HG02943 (cell line): Measurements from ENCODE around the gene IQCK.
"Not testable (repeated sequence)": the region's sequence is repeated elsewhere in the genome, so short reads cannot be mapped to it uniquely, and the experiment has no call there.

Source experiments
- ATAC-seq: cut with Tn5 transposase; IDR thresholded peaks from one replicate; pipeline ENCODE4 v1.9.1; 2021; ENCODE audit warnings: mild to moderate bottlenecking, low read depth, moderate library complexity; ENCODE audit not compliant: unreplicated experiment

The IQCK gene

DNA sequence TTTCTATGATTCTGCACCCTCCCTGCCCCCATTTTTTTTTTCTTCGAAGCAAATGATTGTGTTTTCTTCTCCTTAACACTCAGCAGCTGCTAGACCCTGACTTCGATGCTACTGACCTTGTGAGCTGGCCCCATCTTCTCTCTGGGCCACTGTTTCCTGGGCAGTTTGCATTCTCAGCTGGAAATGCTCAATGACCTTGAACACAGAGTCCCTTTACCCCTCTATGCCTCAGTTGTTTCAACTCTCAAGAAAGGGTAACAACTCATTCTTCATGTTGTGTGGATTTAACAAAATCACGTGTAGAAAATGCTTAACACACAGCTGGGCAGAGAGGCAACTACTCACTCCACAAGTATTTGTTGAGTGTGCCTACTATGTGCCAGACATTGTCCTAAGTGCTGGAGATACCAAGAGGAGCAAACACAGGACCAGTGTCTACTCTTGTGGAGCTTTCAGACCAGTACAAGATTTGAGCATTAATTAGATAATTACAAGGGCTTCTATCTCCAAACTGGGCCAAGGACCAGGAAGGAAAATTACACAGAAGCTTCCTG is 66.2 kb downstream of the IQCK start:
- no peak for ATAC-seq

DNA sequence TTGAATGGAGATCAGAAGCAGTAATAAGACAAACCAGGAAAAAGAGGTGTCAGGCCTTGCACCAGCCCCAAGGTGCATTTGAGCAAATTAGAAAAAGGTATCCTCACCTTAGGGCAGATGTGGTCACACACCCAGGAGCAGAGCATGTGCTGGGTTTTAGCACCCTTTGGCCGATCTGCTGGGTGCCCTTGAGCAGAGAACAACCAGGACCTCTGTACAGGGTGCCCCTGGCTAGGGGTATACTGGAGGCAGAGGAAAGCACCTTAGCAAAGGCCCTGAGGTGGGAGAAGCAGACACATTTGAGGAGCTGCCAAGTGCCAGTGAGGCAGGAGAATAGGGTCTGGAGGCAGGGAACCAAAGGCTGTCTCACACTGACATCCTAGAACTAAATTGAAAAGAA is 67.0 kb downstream of the IQCK start:
- ATAC-seq, result no peak

DNA sequence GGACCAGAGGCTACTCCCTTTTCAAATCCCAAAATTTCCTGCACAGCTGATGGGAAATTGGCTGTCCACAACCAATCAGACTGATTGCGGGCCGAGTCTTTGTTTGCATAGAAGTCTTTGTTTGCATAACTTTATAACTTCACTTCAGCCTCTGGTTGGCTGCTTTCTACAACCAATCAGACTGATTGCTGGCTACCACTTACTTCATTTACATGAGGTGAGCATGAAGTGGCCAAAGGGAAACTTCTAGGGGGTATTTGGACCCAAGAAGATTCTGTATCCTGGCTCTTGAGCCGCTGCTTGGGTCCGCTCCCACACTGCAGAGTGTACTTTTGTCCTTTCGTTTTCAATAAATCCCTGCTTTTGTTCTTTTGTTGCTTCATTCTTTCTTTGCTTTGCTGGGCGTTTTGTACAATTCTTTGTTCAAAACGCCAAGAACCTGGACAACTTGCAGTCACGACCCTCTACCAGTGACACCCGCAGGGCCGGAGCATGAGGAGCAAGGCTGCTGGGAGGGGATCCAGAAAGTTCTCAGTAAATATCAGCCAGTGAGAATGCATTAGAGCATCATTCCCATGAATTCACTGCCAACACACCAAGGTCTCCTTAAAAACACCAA is 67.5 kb downstream of the IQCK start:
- ATAC-seq, result no peak

- not testable (repeated sequence) for ATAC-seq
Measured at GRCh38 chr16:19801369-19801768, 83.3 kb downstream of the IQCK start.

- not testable (repeated sequence) for ATAC-seq
Measured at GRCh38 chr16:19801824-19802223, 83.8 kb downstream of the IQCK start.

DNA sequence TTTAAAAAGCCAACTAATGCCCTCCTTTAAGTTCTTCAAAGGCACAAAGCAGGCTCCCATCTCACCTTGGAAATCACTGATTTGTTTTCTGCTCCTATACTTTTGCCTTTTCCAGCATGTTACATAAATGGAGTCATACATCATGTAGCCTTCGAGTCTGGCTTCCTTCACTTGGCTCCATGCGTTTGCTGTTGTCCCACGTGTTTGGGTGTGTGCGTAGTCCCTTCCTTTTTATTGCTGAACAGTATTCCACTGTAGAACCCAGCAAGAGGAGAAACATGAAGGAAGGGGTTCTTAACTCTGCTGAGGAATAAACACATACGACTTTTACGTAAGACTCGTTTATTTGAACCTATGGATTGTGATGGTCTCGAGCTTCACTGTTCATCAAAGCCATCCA is 84.5 kb downstream of the IQCK start:
- no peak for ATAC-seq

GRCh38 chr16:19804538-19805323 is 86.7 kb downstream of the IQCK start:
- no peak for ATAC-seq

DNA sequence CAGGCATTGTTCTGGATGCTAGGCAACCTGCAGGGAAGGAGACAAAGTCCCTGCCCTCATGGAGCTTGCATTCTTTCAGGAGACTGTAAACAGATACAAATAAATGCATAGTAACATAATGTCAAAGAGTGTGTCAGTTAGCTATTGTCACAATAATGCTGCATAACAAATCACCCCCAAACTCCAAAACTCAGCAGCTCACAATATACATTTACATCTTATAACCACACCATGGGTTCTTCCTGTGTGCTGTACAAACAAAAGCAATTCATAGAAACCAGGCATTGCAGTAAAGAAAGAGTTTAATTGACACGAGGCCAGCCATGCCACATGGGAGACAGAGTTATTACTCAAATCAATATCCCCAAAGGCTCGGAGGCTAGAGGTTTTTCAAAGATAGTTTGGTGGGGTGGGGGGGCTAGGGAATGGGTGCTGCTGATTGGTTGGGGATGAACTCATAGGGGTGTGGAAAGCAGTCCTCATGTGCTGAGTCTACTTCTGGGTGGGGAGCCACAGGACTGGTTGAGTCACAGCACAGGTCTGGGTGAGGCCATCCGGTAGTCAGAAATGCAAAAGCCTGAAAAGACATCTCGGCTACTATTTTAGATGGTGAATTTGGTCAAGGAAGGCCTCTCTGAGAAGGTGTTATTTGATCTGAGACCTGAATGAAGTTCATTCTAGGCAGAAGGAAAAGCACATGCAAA is 87.5 kb downstream of the IQCK start:
- no peak for ATAC-seq

- ATAC-seq, result peak; percentile 88
Measured at GRCh38 chr16:19808061-19808641, 90.1 kb downstream of the IQCK start.

GRCh38 chr16:19809121-19809635 is 91.1 kb downstream of the IQCK start:
- ATAC-seq, result no peak

DNA sequence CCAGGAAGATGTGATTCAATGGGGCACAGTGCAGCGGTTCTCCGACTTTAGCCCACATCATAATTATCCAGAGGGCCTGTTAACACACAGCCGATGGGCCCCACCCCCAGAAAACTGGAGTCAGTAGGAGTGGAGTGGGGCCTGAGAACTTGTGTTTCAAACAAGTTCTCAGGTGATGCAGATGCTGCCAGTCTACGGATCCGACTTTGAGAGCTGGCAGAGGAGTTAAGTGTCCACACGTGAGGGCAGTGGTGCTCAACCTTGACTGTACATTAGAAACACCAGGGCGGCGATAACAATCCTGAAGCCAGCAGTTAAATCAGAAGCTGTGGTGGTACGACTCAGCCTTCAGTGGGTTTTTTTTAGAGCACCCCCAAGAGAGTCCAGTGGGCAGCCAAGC is 91.6 kb downstream of the IQCK start:
- no peak for ATAC-seq

DNA sequence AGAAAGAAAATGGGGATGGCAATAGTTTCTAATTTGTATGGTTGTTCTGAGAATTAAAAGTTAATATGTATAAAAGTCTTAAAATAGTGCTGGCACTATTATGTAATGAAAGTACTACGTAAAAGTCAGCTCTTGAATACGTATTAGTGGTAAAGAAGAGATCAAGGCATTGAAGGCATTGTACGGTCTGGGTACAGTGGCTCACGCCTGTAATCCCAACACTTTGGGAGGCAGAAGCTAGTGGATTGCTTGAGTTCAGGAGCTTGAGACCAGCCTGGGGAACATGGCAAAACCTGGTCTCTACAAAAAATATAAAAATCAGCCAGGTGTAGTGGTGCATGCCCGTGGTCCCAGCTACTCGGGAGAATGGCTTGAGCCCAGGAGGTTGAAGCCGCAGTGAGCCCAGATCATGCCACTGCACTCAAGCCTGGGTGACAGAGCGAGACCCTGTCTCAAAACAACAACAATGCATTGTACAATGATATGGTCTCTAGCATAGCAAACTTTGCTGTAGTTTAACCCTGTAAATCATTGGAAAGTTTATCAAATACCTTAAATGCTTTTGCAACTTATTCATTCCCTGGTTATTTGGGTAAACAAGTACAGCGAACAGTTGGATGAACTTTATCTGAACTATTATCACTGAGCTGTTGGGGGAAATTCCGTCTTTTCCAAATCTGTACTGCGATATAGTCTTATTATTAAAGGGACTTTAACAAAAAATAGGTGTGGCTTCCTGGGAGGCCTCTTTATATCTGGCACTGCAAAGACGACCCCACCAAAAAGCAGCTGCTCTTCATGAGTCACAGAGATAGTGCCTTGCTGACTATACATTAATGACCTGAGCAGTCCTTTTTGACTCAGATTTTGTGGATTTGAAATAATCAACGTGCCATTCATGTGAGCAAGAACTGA is 93.0 kb downstream of the IQCK start:
- ATAC-seq, result no peak

DNA sequence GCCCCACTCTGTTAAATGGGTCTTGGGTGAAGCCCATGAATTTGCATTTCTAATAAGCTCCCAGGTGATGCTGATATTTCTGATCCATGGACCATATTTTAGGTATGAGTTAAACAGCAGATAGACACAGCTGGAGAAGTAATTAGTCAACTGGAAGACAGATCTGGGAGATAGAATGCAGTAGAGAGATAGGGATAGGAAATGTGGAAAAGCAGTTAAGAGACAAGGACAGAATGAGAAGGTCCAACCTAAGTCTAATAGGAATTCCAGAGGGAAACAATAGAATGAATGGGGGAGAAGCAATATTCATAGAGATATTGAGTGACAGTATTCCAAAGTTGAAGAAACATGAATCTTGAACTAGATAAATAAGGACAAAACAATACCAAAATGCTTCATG is 94.9 kb downstream of the IQCK start:
- ATAC-seq, result no peak

DNA sequence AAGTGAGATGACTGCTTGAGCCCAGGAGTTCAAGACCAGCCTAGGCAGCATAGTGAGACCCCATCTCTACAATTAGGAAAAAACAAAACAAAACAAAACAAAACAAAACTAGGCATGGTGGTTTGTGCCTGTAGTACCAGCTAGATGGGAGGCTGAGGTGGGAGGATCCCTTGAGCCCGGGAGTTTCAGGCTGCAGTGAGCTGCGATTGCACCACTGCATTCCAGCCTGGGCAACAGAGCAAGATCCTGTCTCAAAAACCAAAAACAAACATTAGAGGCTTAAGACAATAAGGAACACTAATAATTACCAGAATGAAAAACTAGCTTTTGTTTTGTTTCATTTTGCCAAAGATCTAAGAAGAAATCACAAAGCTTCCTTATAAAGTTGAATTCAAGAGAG is 97.3 kb downstream of the IQCK start:
- no peak for ATAC-seq

DNA sequence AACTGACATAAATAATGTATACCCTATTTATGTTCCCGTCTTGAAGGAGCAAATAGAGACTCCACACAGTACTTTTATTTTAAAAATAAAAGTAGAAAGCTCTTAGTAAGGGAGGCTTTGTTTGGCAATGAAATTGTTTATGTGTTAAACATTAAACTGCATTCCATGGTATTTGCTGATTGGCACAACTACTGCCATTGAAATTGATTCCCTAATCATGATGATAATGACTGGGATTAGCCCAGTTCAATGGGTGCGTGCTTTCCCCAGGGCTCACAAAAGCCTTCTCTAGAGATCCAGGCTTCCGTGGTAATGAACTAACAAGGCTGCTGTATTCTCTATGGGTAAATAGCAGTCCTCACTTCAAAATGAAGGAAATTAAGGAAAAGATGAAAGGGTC is 99.1 kb downstream of the IQCK start:
- no peak for ATAC-seq

DNA sequence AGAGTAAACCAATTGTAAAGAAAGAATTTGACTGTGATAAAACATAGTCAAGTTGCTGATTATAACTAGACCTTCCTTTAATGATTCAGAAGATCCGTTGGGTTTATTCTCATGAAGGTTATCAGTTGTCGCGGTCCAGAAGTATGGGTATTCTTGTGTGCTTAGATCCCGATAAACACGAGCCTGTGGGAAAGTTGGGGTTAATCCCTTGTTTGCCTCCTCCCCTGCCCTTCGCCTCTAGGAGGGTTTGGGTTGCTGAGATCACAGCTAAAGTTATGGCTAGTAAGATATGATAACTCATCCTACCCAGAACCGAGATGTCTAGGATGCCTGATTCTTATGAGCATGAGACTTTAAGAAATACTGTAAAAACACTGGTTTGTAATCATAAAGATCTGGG is 99.8 kb downstream of the IQCK start:
- no peak for ATAC-seq

- ATAC-seq, result no peak
Measured at GRCh38 chr16:19822533-19822932, 104.5 kb downstream of the IQCK start.

GRCh38 chr16:19823322-19823721 is 105.3 kb downstream of the IQCK start:
- no peak for ATAC-seq

DNA sequence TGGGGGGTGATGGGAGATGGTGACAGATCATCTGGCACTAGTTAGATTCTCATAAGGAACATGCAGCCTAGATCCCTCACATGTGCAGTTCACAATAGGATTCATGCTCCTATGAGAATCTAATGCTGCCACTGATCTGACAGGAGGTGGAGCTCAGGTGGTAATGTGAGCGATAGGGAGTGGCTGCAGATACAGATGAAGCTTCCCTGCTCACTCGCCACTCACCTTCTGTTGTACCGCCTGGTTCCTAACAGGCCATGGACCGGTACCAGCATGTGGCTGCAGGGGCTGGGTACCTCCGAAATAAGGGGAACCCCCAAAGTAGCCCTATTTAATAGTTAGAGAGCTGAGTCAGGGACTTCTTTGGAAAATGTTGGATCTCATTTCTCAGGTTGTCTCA is 106.1 kb downstream of the IQCK start:
- ATAC-seq, result no peak
